BE2C (cell line): ENCODE results near the gene TSKS.

Experiments used
- DNase-seq: peaks from one replicate; pipeline ENCODE4 v3.0.0-alpha.2; 2020
- H3K27me3 ChIP-seq: fragments of 250-450 bp; sonication (Bioruptor Pico); 2 replicates; pipeline ENCODE4 v1.5.1; 2020; ENCODE audit warnings: mild to moderate bottlenecking
- H3K36me3 ChIP-seq: fragments of 250-450 bp; sonication (Bioruptor Pico); 2 replicates; pipeline ENCODE4 v1.5.1; 2020; ENCODE audit warnings: mild to moderate bottlenecking
- H3K4me1 ChIP-seq: fragments of 250-450 bp; sonication (Bioruptor Pico); 2 replicates; pipeline ENCODE4 v1.5.1; 2020
- H3K4me3 ChIP-seq: 2 replicates; pipeline ENCODE4 v1.5.1; 2011; ENCODE audit warnings: low read depth, low read length
- H3K9me3 ChIP-seq: fragments of 250-450 bp; sonication (Bioruptor Pico); 2 replicates; pipeline ENCODE4 v1.5.1; 2020
- CTCF ChIP-seq: IDR thresholded peaks from 2 replicates; pipeline ENCODE4 v1.5.1; 2012; ENCODE audit warnings: mild to moderate bottlenecking, low read depth, low read length

The TSKS gene

GRCh38 chr19:49712397-49712859 is 50.7 kb downstream of the TSKS start:
- Histone ChIP-seq H3K4me1 (no peaks in the 10 kb centered on the region), H3K9me3 (no peaks in the 10 kb centered on the region), H3K36me3 (no peaks in the 10 kb centered on the region), H3K4me3 (peak overlapping the region; percentile 59), H3K27me3 (no peaks in the 10 kb centered on the region)
- DNase-seq, result peak; percentile 95
- TF ChIP-seq CTCF, result no peak

- no peaks in the 10 kb centered on the region for H3K27me3 ChIP-seq
- no peaks in the 10 kb centered on the region for H3K4me1 ChIP-seq
- no peaks in the 10 kb centered on the region for H3K9me3 ChIP-seq
- DNase-seq, result no peak
- TF ChIP-seq CTCF, result no peak
- no peaks in the 10 kb centered on the region for H3K36me3 ChIP-seq
- H3K4me3 ChIP-seq, result no peak overlapping the region
Measured at GRCh38 chr19:49710372-49710951, 52.6 kb downstream of the TSKS start.

GRCh38 chr19:49705919-49706318 is 57.2 kb downstream of the TSKS start:
- Histone ChIP-seq H3K36me3 (no peaks in the 10 kb centered on the region), H3K9me3 (no peaks in the 10 kb centered on the region), H3K4me1 (no peaks in the 10 kb centered on the region), H3K27me3 (no peaks in the 10 kb centered on the region), H3K4me3 (no peak overlapping the region)
- TF ChIP-seq CTCF, result no peak
- DNase-seq, result no peak

- H3K4me1 ChIP-seq, result no peaks in the 10 kb centered on the region
- no peak for DNase-seq
- H3K27me3 ChIP-seq, result no peaks in the 10 kb centered on the region
- no peaks in the 10 kb centered on the region for H3K9me3 ChIP-seq
- no peak overlapping the region for H3K4me3 ChIP-seq
- no peaks in the 10 kb centered on the region for H3K36me3 ChIP-seq
- TF ChIP-seq CTCF, result no peak
Measured at GRCh38 chr19:49704888-49705642, 58.0 kb downstream of the TSKS start.

- Histone ChIP-seq H3K9me3 (no peaks in the 10 kb centered on the region), H3K27me3 (no peaks in the 10 kb centered on the region), H3K36me3 (no peaks in the 10 kb centered on the region), H3K4me1 (no peaks in the 10 kb centered on the region), H3K4me3 (no peak overlapping the region)
- no peak for TF ChIP-seq CTCF
- DNase-seq, result no peak
Measured at GRCh38 chr19:49701271-49701786, 61.8 kb downstream of the TSKS start.

GRCh38 chr19:49700563-49700962 is 62.5 kb downstream of the TSKS start:
- TF ChIP-seq CTCF, result no peak
- Histone ChIP-seq H3K4me3 (no peak overlapping the region), H3K36me3 (no peaks in the 10 kb centered on the region), H3K9me3 (no peaks in the 10 kb centered on the region), H3K27me3 (no peaks in the 10 kb centered on the region), H3K4me1 (no peaks in the 10 kb centered on the region)
- no peak for DNase-seq
